Stimulated activated naive CD8-positive, alpha-beta T cell treated with anti-CD3 and anti-CD28 coated beads, Interleukin-15, Interleukin-2, amounts not matched to agents 100 ng/mL and 50 ng/mL, for 24 hours (primary cell): ENCODE measurements around the gene NYNRIN.

ENCODE experiments used
- H3K27ac Mint-ChIP-seq: one replicate; pipeline ENCODE4 v1.8.0; 2021; ENCODE audit warnings: mild to moderate bottlenecking, mixed read lengths
- H3K27me3 Mint-ChIP-seq: one replicate; pipeline ENCODE4 v1.8.0; 2021; ENCODE audit warnings: mixed read lengths
- H3K36me3 Mint-ChIP-seq: one replicate; pipeline ENCODE4 v1.8.0; 2021; ENCODE audit warnings: low read depth, mixed read lengths
- H3K4me1 Mint-ChIP-seq: one replicate; pipeline ENCODE4 v1.8.0; 2021; ENCODE audit warnings: low read depth, mixed read lengths
- H3K4me3 Mint-ChIP-seq: one replicate; pipeline ENCODE4 v1.8.0; 2021; ENCODE audit warnings: mild to moderate bottlenecking, mixed read lengths
- H3K9me3 Mint-ChIP-seq: one replicate; pipeline ENCODE4 v1.8.0; 2021; ENCODE audit warnings: mixed read lengths

Gene NYNRIN

DNA sequence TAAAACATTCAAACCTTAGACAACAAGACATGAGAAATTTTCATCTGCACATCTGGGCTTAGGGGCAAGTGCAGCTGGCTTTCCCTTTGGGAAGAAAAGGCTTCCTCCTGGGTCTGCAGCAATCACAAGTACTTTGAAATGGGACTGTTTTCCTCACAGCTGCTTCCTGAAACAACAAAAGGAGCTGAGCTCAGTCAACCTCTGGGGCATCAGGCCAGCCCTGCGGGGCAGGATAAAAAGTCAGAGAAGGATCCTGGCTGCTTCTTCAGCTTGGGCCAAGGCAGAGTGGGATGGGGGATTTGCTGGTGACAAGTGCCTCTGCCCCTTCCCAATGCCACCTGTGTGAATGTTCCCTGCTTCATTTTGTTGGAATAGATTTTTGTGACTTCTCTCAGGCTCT lies 59.9 kb downstream of the NYNRIN start:
- Mint-ChIP-seq H3K27me3 (no peaks in the 10 kb centered on the region), H3K27ac (no peak overlapping the region), H3K9me3 (peaks cover 3% of the 10 kb centered on the region), H3K4me3 (no peak overlapping the region), H3K36me3 (peaks cover 19% of the 10 kb centered on the region), H3K4me1 (peaks cover 5% of the 10 kb centered on the region)

DNA sequence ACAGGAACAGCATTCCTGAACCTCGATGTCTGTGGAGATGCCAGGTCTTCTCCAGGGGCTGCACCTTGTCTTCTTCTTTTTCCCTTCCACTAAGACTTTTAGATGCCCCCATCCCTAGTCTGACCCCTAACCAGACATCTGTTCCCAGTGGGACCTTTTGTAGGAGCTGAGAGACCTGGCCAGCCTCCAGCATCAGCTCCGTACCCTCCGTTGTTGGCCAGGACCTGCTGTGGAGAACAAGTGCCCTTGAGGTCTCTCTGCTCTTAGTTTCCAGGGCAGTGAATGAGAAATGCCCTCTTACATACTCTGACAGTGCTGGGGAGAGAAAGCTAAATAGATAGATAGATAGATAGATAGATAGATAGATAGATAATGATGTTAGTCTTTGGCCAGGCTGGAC lies 60.5 kb downstream of the NYNRIN start:
- H3K4me1 Mint-ChIP-seq, result peaks cover 11% of the 10 kb centered on the region
- peaks cover 3% of the 10 kb centered on the region for H3K9me3 Mint-ChIP-seq
- H3K36me3 Mint-ChIP-seq, result peaks cover 13% of the 10 kb centered on the region
- no peak overlapping the region for H3K27ac Mint-ChIP-seq
- no peak overlapping the region for H3K4me3 Mint-ChIP-seq
- H3K27me3 Mint-ChIP-seq, result no peaks in the 10 kb centered on the region

DNA sequence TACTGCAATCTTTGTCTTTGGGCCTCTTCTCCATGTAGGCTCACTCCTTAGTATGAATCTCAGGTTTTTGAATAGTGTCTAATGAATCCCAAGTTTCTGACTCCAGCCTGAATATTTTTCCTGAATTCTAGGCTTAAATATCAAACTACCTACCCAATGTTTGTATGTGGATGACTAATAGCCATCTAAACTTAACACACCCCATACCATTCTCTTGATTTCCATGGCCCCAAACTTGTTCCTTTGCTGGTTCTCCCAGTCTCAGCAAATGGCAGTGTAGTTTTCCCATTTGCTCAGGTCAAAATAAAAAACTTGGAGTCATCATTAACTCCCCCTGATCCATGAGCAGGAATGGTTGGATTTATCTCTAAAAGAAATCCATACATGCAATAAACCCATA lies 62.5 kb downstream of the NYNRIN start:
- peaks cover 3% of the 10 kb centered on the region for H3K9me3 Mint-ChIP-seq
- peaks cover 8% of the 10 kb centered on the region for H3K36me3 Mint-ChIP-seq
- no peak overlapping the region for H3K27ac Mint-ChIP-seq
- no peaks in the 10 kb centered on the region for H3K27me3 Mint-ChIP-seq
- H3K4me1 Mint-ChIP-seq, result peaks cover 29% of the 10 kb centered on the region
- no peak overlapping the region for H3K4me3 Mint-ChIP-seq

DNA sequence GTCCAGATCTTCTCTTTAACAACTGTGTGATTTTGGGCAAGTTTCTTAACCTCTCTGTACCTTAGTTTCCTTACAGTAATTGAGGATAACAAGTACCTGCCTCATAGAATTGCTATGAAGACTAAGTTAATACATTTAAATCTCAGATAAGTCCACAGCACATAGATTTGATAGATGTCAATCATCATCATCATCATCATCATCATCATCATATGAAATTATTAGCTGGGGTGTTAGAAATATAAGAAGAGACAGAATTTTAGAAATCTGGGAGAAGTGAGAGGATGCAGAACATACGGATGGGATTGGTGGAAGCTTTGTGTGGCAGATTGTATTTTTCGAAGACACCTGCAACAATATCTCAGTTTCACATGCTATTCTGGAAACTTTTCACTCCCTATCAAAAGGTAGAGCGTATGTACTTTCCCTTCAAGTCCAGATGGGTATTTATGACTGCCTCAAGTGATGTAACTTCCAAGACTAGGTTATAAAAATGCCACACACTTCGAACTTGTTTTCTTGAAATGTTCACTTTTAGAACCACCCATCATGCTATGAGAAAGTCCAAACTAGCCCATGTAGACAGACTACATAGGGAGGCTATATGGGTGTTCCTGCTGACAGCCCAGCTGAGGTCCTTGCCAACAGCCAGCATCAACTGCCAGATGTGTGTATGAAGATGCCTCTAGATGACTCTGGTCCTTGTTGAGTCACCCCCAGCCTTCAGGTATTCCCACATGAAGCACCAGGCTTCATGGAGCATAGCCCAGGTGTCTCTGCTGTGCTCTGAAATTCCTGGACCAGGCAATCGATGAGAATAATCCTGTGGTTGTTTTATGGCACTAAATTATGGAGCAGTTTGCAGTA lies 64.4 kb downstream of the NYNRIN start:
- no peak overlapping the region for H3K4me3 Mint-ChIP-seq
- H3K36me3 Mint-ChIP-seq, result peaks cover 4% of the 10 kb centered on the region
- H3K27me3 Mint-ChIP-seq, result no peaks in the 10 kb centered on the region
- H3K9me3 Mint-ChIP-seq, result peaks cover 3% of the 10 kb centered on the region
- no peak overlapping the region for H3K27ac Mint-ChIP-seq
- peaks cover 29% of the 10 kb centered on the region for H3K4me1 Mint-ChIP-seq

DNA sequence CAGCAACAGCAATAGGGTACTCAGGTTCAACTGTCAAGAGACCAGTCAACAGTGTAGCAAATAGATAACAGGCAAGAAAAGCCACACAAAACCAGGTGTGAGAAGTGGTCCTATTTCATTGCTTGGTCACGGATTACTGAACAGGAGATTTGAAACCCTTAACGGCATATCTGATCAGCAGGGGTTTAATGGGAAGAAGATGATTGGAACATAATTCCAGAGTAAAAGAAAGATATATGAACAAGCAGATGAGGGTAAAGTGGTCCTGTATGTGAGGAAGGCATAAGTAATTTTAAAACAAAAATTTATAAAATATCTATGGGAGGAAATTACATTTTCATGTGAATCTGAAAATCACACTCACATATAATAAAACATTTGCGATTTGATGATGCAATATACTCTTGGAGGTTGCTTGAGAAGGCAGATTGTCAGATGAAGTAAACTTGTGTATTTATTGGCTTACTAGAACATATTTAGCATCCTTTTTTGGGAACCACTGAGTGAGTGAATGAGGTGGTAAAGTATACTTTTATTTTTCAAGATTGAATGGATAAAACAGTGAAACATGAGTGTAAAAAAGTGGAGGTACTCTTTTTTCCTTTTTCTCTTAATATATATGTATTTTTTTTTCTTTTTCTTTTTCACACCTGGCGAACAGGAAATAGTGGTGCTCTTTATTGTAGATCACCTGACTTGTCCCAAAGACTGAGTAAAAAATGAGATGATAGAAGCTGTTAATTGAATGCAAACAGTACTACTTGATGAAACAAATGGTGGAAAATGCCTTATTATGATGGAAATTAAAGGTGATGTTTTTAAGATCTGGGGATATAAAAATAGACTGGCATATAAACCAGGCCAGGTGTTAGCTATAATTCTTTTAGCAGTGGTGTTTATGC lies 65.3 kb downstream of the NYNRIN start:
- Mint-ChIP-seq H3K4me3 (no peak overlapping the region), H3K27ac (no peak overlapping the region), H3K9me3 (peaks cover 3% of the 10 kb centered on the region), H3K27me3 (no peaks in the 10 kb centered on the region), H3K4me1 (peaks cover 29% of the 10 kb centered on the region), H3K36me3 (peaks cover 4% of the 10 kb centered on the region)

DNA sequence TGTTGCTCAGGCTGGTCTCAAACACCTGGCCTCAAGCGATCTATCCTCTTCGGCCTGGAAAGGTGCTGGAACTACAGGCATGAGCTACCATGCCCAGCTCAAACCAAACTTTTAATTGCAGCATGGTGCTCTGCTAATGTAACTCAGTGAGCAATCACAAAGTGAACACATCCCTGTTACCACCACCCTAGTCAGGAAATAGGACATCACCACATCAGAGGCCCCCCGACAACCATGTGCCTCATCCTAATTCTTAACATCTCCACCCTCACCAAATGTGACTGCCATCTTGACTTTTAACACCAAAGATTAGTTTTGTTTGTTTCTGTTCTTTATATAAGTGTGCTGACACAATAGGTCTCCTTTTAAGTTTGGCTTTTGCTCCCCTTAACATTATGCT lies 66.6 kb downstream of the NYNRIN start:
- Mint-ChIP-seq H3K9me3 (peaks cover 3% of the 10 kb centered on the region), H3K4me3 (no peak overlapping the region), H3K36me3 (peaks cover 4% of the 10 kb centered on the region), H3K27ac (peak overlapping the region; percentile 56), H3K4me1 (peaks cover 29% of the 10 kb centered on the region), H3K27me3 (no peaks in the 10 kb centered on the region)

DNA sequence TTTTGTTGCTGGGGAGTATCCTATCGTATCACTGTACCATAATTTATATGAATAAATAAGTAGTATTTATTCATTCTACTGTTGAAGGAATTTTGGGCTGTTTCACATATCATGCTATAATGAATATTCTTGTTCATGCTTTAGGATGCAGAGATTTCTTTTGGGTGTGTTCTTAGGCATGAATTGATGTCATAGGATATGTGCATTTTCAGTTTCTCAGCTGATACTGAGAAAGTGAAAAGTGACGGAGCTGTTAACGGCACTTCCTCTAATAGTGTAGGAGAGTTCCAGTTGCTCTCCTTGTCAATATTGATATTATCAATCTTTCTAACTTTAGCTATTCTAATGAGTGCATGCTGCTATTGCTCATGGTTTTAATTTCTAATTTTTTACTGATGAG lies 67.0 kb downstream of the NYNRIN start:
- Mint-ChIP-seq H3K36me3 (peaks cover 4% of the 10 kb centered on the region), H3K9me3 (peaks cover 3% of the 10 kb centered on the region), H3K4me3 (no peak overlapping the region), H3K27ac (no peak overlapping the region), H3K27me3 (no peaks in the 10 kb centered on the region), H3K4me1 (peaks cover 29% of the 10 kb centered on the region)
